Measurements from ENCODE around the gene ACE.
A peak's percentile ranks its signal among the peaks of the same experiment; 100 is the strongest.

Gene ACE

GRCh38 chr17:63438092-63439051, 38.5 kb upstream of the ACE start:
- H3K36me3 Mint-ChIP-seq (ENCODE audit: insufficient read depth): peaks cover 19% of the 10 kb centered on the region
- ATAC-seq (replicated peaks; ENCODE audit: extremely low read depth, poor library complexity, severe bottlenecking): no peak
- peak overlapping the region; percentile 88 for H3K27ac Mint-ChIP-seq (ENCODE audit: low read depth)
- no peaks in the 10 kb centered on the region for H3K27me3 Mint-ChIP-seq
- no peak for DNase-seq (ENCODE audit: low spot score in 2 of 2)
- peaks cover 51% of the 10 kb centered on the region for H3K4me1 Mint-ChIP-seq
- H3K9me3 Mint-ChIP-seq: no peaks in the 10 kb centered on the region
- H3K4me3 Mint-ChIP-seq: peak overlapping the region; percentile 73

GRCh38 chr17:63439687-63440086, 37.2 kb upstream of the ACE start:
- Mint-ChIP-seq H3K4me3 (peak overlapping the region; percentile 73), H3K27ac (ENCODE audit: low read depth) (peak overlapping the region; percentile 88), H3K9me3 (no peaks in the 10 kb centered on the region), H3K4me1 (peaks cover 51% of the 10 kb centered on the region), H3K27me3 (no peaks in the 10 kb centered on the region), H3K36me3 (ENCODE audit: insufficient read depth) (peaks cover 19% of the 10 kb centered on the region)
- no peak for DNase-seq (ENCODE audit: low spot score in 2 of 2)
- peak; percentile 62 for ATAC-seq (replicated peaks; ENCODE audit: extremely low read depth, poor library complexity, severe bottlenecking)

DNA sequence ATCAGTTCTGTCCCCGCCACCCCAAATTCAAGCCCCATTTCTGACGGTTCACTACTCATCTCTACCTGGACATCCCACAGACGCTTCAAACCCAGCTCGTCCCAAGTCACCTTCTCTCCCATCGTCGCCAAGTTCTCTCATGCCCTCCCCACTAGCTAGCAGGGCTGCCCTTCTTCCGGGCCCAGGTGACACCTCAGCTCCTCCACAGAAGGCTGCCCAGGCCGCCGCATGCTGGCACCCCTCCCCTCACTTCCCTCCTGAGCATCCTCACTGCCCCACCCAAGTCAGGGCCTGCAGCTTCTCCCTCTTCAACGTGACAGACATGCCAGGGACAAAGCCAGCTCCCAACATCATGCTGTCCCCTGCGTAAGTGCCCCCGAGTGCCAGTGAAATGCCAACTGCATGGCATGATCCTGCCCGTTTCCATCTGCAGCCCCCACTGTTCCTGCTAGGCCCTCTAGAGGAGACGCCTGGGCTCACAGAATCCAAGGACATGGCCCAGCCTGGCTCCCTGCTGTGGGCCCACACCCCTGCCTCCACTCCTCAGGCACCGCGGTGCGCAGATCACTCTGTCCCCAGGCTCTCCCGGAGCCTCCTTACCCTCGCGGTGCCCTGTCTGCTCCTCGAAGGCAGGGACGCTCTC, 36.6 kb upstream of the ACE start:
- Mint-ChIP-seq H3K4me1 (peaks cover 51% of the 10 kb centered on the region), H3K27ac (ENCODE audit: low read depth) (peak overlapping the region; percentile 88), H3K4me3 (peak overlapping the region; percentile 73), H3K27me3 (no peaks in the 10 kb centered on the region), H3K36me3 (ENCODE audit: insufficient read depth) (peaks cover 16% of the 10 kb centered on the region), H3K9me3 (no peaks in the 10 kb centered on the region)
- ATAC-seq (replicated peaks; ENCODE audit: extremely low read depth, poor library complexity, severe bottlenecking): peak; percentile 67
- peak in 1 of 2 donors; percentile 20 for DNase-seq (ENCODE audit: low spot score in 2 of 2)

GRCh38 chr17:63440770-63441335, 36.0 kb upstream of the ACE start:
- no peak for DNase-seq (ENCODE audit: low spot score in 2 of 2)
- Mint-ChIP-seq H3K4me1 (peaks cover 46% of the 10 kb centered on the region), H3K36me3 (ENCODE audit: insufficient read depth) (peaks cover 14% of the 10 kb centered on the region), H3K9me3 (no peaks in the 10 kb centered on the region), H3K4me3 (peak overlapping the region; percentile 73), H3K27me3 (no peaks in the 10 kb centered on the region), H3K27ac (ENCODE audit: low read depth) (peak overlapping the region; percentile 88)
- ATAC-seq (replicated peaks; ENCODE audit: extremely low read depth, poor library complexity, severe bottlenecking): no peak

DNA sequence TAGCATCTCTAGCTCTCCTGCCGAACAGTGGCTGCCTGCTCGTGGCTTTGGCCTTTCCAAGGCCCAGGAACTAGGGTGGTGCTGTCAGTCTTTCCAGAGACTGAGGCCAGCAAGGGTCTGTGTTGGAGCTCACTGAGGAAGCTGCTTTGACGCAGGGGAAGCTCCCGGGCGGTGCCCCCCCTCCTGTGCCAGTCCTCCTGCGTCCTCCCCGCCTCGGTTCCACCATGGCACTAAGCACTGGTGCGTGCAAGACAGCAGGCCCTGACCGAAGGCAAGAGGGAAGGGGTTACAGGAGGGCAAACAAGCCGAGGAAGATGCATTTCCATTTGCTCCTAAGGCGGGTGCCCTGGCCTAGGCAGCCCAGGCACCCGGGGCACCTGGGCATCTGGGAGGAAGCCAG, 35.2 kb upstream of the ACE start:
- Mint-ChIP-seq H3K9me3 (no peaks in the 10 kb centered on the region), H3K36me3 (ENCODE audit: insufficient read depth) (peaks cover 14% of the 10 kb centered on the region), H3K27me3 (no peaks in the 10 kb centered on the region), H3K4me1 (peaks cover 46% of the 10 kb centered on the region), H3K4me3 (no peak overlapping the region), H3K27ac (ENCODE audit: low read depth) (peak overlapping the region; percentile 88)
- DNase-seq (ENCODE audit: low spot score in 2 of 2) (no peak), ATAC-seq (replicated peaks; ENCODE audit: extremely low read depth, poor library complexity, severe bottlenecking) (no peak)

DNA sequence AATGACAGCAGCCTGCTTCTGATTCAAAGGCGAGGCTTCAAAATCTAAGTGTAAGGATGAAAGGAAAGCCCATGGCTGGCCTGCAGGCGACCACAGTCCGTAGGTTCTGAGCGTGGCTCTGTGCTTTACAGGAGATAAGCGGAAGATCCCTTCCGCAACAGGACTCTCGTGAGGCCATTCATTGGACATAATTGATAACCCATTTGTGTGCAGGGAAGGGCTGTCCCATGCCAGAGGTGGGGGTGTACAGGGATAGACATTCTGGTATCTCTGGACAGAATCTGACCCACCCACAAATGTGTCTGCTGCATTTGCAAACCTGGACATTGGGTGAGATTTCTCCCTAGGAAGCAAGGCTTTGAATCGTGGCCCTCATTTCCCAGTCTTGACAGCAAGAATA, 34.8 kb upstream of the ACE start:
- Mint-ChIP-seq H3K27me3 (no peaks in the 10 kb centered on the region), H3K27ac (ENCODE audit: low read depth) (no peak overlapping the region), H3K9me3 (no peaks in the 10 kb centered on the region), H3K4me3 (no peak overlapping the region), H3K4me1 (peaks cover 48% of the 10 kb centered on the region), H3K36me3 (ENCODE audit: insufficient read depth) (peaks cover 14% of the 10 kb centered on the region)
- ATAC-seq (replicated peaks; ENCODE audit: extremely low read depth, poor library complexity, severe bottlenecking) (no peak), DNase-seq (ENCODE audit: low spot score in 2 of 2) (no peak)

GRCh38 chr17:63442549-63443035, 34.3 kb upstream of the ACE start:
- H3K9me3 Mint-ChIP-seq: no peaks in the 10 kb centered on the region
- peaks cover 13% of the 10 kb centered on the region for H3K36me3 Mint-ChIP-seq (ENCODE audit: insufficient read depth)
- H3K27ac Mint-ChIP-seq (ENCODE audit: low read depth): no peak overlapping the region
- H3K4me1 Mint-ChIP-seq: peaks cover 53% of the 10 kb centered on the region
- DNase-seq (ENCODE audit: low spot score in 2 of 2) (no peak), ATAC-seq (replicated peaks; ENCODE audit: extremely low read depth, poor library complexity, severe bottlenecking) (no peak)
- no peak overlapping the region for H3K4me3 Mint-ChIP-seq
- H3K27me3 Mint-ChIP-seq: no peaks in the 10 kb centered on the region

DNA sequence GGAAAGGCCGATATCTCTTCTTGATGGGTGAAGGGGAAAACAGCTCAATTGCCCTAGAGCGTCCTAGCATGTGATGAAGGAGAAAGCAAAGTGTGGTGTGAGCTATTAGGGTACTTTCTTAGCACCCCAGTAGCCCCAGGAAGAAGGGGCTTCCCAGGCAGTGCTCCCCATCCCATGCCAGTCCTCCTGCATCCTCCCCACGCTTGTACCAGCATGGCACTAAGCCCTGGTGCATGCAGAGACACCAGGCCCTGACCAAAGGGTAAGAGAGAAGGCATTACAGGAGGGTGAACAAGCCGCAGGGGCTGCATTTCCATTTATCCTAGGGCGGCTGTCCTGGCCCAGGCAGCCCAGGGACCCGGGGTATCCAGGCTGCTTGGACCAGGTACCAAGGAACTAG, 33.8 kb upstream of the ACE start:
- DNase-seq (ENCODE audit: low spot score in 2 of 2): no peak
- Mint-ChIP-seq H3K4me1 (peaks cover 53% of the 10 kb centered on the region), H3K4me3 (no peak overlapping the region), H3K36me3 (ENCODE audit: insufficient read depth) (peaks cover 13% of the 10 kb centered on the region), H3K27ac (ENCODE audit: low read depth) (no peak overlapping the region), H3K27me3 (no peaks in the 10 kb centered on the region), H3K9me3 (no peaks in the 10 kb centered on the region)
- no peak for ATAC-seq (replicated peaks; ENCODE audit: extremely low read depth, poor library complexity, severe bottlenecking)

DNA sequence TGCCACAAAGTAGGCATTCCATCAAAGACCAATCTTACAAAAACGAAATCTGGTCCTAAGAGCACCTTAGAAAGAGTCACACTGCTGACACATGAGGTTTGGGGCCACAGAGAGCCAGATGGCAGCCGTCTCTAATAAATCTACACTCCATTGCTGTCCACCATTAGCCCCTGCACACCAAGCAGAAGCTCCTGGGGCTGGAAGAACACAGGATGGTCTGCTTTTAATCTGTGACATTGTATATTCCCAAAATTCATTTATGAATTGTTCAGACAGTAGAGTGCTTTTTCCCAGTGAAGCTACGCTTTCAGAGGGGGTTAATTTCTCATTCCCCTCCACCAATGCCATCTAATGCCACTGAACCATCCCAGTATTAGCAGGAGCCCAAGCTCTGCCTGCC, 32.4 kb upstream of the ACE start:
- DNase-seq (ENCODE audit: low spot score in 2 of 2) (no peak), ATAC-seq (replicated peaks; ENCODE audit: extremely low read depth, poor library complexity, severe bottlenecking) (no peak)
- peak overlapping the region; percentile 83 for H3K4me3 Mint-ChIP-seq
- peak overlapping the region; percentile 92 for H3K27ac Mint-ChIP-seq (ENCODE audit: low read depth)
- no peaks in the 10 kb centered on the region for H3K27me3 Mint-ChIP-seq
- H3K4me1 Mint-ChIP-seq: peaks cover 48% of the 10 kb centered on the region
- H3K36me3 Mint-ChIP-seq (ENCODE audit: insufficient read depth): peaks cover 12% of the 10 kb centered on the region
- H3K9me3 Mint-ChIP-seq: no peaks in the 10 kb centered on the region

- peak overlapping the region; percentile 83 for H3K4me3 Mint-ChIP-seq
- H3K9me3 Mint-ChIP-seq: no peaks in the 10 kb centered on the region
- peak overlapping the region; percentile 92 for H3K27ac Mint-ChIP-seq (ENCODE audit: low read depth)
- H3K4me1 Mint-ChIP-seq: peaks cover 41% of the 10 kb centered on the region
- DNase-seq (ENCODE audit: low spot score in 2 of 2) (no peak), ATAC-seq (replicated peaks; ENCODE audit: extremely low read depth, poor library complexity, severe bottlenecking) (no peak)
- peaks cover 8% of the 10 kb centered on the region for H3K36me3 Mint-ChIP-seq (ENCODE audit: insufficient read depth)
- no peaks in the 10 kb centered on the region for H3K27me3 Mint-ChIP-seq
These were observed 31.8 kb upstream of the ACE start for GRCh38 chr17:63445065-63445464.

DNA sequence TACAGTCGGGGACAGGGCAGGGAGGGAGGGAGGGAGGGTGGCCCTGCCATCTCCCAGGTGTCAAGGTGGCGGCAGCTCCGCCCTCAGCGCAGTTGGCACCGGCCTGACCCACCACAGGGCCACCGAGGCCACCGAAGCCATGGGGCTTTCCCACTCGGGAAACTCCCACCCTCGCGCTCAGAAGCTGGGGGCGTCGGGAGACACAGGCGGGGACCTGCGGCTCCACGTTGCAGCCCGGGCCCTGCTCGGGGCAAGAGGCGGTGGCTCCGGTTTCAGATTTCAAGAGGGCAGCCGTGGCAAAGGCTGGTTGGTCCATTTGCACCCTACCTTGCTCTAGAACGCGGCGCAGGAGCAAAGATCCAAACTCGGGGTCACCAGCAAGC, 31.3 kb upstream of the ACE start:
- Mint-ChIP-seq H3K36me3 (ENCODE audit: insufficient read depth) (peaks cover 7% of the 10 kb centered on the region), H3K27ac (ENCODE audit: low read depth) (peak overlapping the region; percentile 92), H3K9me3 (no peaks in the 10 kb centered on the region), H3K4me1 (peaks cover 37% of the 10 kb centered on the region), H3K27me3 (no peaks in the 10 kb centered on the region), H3K4me3 (peak overlapping the region; percentile 83)
- DNase-seq (ENCODE audit: low spot score in 2 of 2): peak; percentile 47 to 70
- peak; percentile 79 for ATAC-seq (replicated peaks; ENCODE audit: extremely low read depth, poor library complexity, severe bottlenecking)

DNA sequence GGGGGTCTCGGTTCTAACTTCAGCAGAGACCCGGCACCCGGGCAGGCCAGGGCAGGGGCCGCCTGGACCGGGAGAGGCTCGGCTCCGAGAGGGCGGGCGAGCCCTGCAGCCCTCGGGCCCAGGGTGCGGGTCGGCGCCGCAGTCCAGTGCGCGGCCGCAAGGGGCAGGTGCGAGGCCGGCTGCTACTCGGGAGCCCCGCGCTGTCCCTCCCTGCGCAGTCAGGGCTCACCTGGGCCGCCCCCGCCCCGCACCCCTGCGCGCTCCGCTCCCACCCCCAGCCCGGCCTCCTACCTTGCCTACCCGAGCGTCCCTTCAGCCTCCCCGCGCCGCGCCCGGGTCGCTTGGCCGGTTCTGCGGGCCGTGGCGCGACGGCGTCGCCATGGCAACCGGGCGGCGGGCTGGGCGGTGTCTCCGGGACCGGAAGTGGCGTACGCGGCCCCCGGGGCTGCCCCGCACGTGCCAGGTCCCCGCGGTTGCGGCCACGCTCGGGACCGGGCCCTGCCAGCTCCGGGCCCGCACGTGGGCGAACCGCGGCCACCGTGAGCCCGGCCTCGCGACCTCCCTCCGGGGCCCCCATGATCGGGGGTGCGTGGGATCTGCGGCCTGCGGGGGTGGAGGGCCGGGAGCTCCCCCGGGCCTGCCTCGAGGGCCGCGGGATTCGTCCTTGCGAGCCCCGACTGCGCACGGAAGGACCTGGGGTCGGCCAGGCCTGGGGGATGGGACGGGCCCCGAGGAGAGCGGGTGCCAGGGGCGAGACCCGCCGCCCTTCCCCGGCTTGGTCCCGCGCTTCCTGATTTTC, 30.7 kb upstream of the ACE start, which contains the start of gene CYB561:
CYB561 (minus strand) TSS at position 353 of the 799 bp plus-strand sequence. CDS start 8,759 bp downstream, outside the sequence.
- Mint-ChIP-seq H3K27me3 (no peaks in the 10 kb centered on the region), H3K36me3 (ENCODE audit: insufficient read depth) (peaks cover 5% of the 10 kb centered on the region), H3K4me1 (peaks cover 31% of the 10 kb centered on the region), H3K27ac (ENCODE audit: low read depth) (peak within 1 kb of the TSS; percentile 92), H3K4me3 (peak within 1 kb of the TSS; percentile 83), H3K9me3 (no peaks in the 10 kb centered on the region)
- ATAC-seq (replicated peaks; ENCODE audit: extremely low read depth, poor library complexity, severe bottlenecking) (peak; percentile 59), DNase-seq (ENCODE audit: low spot score in 2 of 2) (peak; percentile 50 to 54)

Measured in central memory CD8-positive, alpha-beta T cell (primary cell).